HepG2 (cell line): ENCODE results near the gene TEX50.
A peak's percentile ranks its signal among the peaks of the same experiment; 100 is the strongest.

Experiments used
- ADNP ChIP-seq: sonication (generic); formaldehyde crosslinking; IDR thresholded peaks from 2 replicates; pipeline ENCODE4 v1.4.0; 2020; ENCODE audit warnings: missing genetic modification reagents
- CTCF ChIP-seq: sonication (generic); formaldehyde crosslinking; IDR thresholded peaks from 2 replicates; pipeline ENCODE4 v1.5.0; 2020; ENCODE audit warnings: mild to moderate bottlenecking, missing genetic modification reagents, moderate library complexity
- ESRRA ChIP-seq: sonication (generic); formaldehyde crosslinking; IDR thresholded peaks from 2 replicates; pipeline ENCODE4 v1.5.1; 2020; ENCODE audit warnings: mild to moderate bottlenecking, low read depth, missing genetic modification reagents
- GABPA ChIP-seq, 2 experiments: IDR thresholded peaks; 2 replicates each; pipeline ENCODE4 v1.6.1; 2011 to 2016; ENCODE audit warnings: low read depth in 2 of 2, low read length in 1 of 2, missing biosample characterization in 1 of 2, missing genetic modification characterization in 1 of 2
- HNRNPK ChIP-seq: fragments of 200-400 bp; formaldehyde crosslinking; IDR thresholded peaks from 2 replicates; pipeline ENCODE4 v1.6.1; 2018; ENCODE audit warnings: low read length, low read depth, moderate library complexity, mild to moderate bottlenecking; ENCODE audit not compliant: poor library complexity, severe bottlenecking
- JUNB ChIP-seq: sonication (generic); formaldehyde crosslinking; IDR thresholded peaks from 2 replicates; pipeline ENCODE4 v1.8.0; 2022; ENCODE audit warnings: missing genetic modification reagents, mild to moderate bottlenecking, borderline replicate concordance
- POLR2A ChIP-seq, 2 experiments: IDR thresholded peaks; 2 replicates each; pipeline ENCODE4 v1.6.1; 2011; ENCODE audit warnings: low read depth in 2 of 2, low read length in 2 of 2, mild to moderate bottlenecking in 1 of 2, moderate library complexity in 1 of 2; ENCODE audit not compliant: insufficient read depth in 1 of 2
- POLR2AphosphoS5 ChIP-seq: IDR thresholded peaks from 2 replicates; pipeline ENCODE4 v1.6.1; 2012; ENCODE audit warnings: low read depth, low read length
- ZNF138 ChIP-seq: sonication (generic); formaldehyde crosslinking; IDR thresholded peaks from 2 replicates; pipeline ENCODE4 v1.5.0; 2020; ENCODE audit warnings: mild to moderate bottlenecking, low read depth, missing genetic modification reagents

- TF ChIP-seq CTCF = no peak
- no peak for TF ChIP-seq POLR2AphosphoS5
- TF ChIP-seq GABPA (IDR thresholded peaks at IDR 0.05; ENCODE audit: low read depth, low read length) = no peak
- TF ChIP-seq GABPA (CRISPR knock-in tag; IDR thresholded peaks at IDR 0.05; ENCODE audit: low read depth) = no peak
- TF ChIP-seq ADNP (CRISPR knock-in tag) = no peak
- TF ChIP-seq POLR2A (IDR thresholded peaks at IDR 0.05; ENCODE audit: insufficient read depth in 1 of 2, low read depth in 2 of 2, low read length in 2 of 2) = no peak
- TF ChIP-seq JUNB (CRISPR knock-in tag) = no peak
- no peak for TF ChIP-seq ESRRA (CRISPR knock-in tag)
- no peak for TF ChIP-seq ZNF138
- TF ChIP-seq HNRNPK = peak; percentile 78
These were observed 26.5 kb upstream of the TEX50 start for GRCh38 chr1:173608503-173609216.
